ENCODE results near the gene CDK5R2. TPM values are rescaled to one million over a fixed set of nuclear protein-coding genes. Genes with fewer than 3 reads are reported as not detected.
A peak's percentile ranks its signal among the peaks of the same experiment; 100 is the strongest.

Gene CDK5R2
- total and polyA plus RNA-seq, 12 donors = 0.13 to 10.4 (median 1.7) TPM; not detected in 3

DNA sequence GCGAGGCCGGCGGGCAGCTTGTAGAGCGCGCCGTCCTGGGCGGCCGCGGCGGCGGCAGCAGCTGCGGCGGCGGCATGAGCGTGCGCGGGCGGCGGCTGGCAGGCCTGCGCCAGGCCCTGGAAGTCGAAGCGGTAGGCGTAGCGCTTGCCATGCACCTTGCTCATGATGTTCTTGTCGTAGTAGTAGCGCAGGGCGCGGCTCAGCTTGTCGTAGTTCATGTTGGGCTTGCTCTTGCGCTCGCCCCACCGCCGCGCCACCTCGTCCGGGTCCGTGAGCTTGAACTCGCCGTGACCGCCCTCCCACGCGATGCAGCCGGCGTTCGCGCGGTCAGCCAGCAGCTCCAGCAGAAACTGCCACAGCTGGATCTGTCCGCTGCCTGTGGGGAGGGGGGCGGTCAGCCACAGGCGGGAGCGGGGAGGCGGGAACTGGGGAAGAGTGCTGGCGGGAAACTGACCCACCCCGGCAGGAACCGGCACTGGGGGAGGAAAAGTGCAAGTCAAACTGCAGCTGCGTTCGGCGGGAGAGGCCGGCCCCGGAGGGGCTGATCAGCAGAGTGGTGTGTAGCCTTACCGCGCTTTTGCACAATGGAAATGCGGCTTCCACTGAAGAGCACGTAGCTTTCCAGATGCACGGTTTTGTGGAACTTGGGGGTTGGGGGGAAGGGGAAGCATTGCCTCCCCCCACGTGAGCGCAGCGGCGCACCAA is 22.6 kb downstream of the CDK5R2 start:
- intact Hi-C loops (cut with DNase I) = no loop called here
- Histone ChIP-seq H3K27me3 (peaks cover 73% of the 10 kb centered on the region), H3K36me3 (replicated peaks in 1 of 2) (no peaks in the 10 kb centered on the region), H3K4me3 (peak overlapping the region in 1 of 4 donors; percentile 36), H3K9me3 (replicated peaks in 1 of 3) (no peaks in the 10 kb centered on the region), H3K4me1 (replicated peaks in 1 of 2) (peaks cover 16% of the 10 kb centered on the region in 2 donors), H3K27ac (peak overlapping the region in 1 of 5 donors; percentile 3)
- WGBS, 4 donors = 0 to 3% (median 1%) methylated on average over 15 to 69 of the region's 69 CpGs
- peak in 2 of 7 donors; percentile 31 to 76 for DNase-seq
- TF ChIP-seq POLR2A (IDR thresholded peaks at IDR 0.05) = no peak
- TF ChIP-seq, protein P1, sequence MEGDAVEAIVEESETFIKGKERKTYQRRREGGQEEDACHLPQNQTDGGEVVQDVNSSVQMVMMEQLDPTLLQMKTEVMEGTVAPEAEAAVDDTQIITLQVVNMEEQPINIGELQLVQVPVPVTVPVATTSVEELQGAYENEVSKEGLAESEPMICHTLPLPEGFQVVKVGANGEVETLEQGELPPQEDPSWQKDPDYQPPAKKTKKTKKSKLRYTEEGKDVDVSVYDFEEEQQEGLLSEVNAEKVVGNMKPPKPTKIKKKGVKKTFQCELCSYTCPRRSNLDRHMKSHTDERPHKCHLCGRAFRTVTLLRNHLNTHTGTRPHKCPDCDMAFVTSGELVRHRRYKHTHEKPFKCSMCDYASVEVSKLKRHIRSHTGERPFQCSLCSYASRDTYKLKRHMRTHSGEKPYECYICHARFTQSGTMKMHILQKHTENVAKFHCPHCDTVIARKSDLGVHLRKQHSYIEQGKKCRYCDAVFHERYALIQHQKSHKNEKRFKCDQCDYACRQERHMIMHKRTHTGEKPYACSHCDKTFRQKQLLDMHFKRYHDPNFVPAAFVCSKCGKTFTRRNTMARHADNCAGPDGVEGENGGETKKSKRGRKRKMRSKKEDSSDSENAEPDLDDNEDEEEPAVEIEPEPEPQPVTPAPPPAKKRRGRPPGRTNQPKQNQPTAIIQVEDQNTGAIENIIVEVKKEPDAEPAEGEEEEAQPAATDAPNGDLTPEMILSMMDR (IDR thresholded peaks at IDR 0.05) = no peak

DNA sequence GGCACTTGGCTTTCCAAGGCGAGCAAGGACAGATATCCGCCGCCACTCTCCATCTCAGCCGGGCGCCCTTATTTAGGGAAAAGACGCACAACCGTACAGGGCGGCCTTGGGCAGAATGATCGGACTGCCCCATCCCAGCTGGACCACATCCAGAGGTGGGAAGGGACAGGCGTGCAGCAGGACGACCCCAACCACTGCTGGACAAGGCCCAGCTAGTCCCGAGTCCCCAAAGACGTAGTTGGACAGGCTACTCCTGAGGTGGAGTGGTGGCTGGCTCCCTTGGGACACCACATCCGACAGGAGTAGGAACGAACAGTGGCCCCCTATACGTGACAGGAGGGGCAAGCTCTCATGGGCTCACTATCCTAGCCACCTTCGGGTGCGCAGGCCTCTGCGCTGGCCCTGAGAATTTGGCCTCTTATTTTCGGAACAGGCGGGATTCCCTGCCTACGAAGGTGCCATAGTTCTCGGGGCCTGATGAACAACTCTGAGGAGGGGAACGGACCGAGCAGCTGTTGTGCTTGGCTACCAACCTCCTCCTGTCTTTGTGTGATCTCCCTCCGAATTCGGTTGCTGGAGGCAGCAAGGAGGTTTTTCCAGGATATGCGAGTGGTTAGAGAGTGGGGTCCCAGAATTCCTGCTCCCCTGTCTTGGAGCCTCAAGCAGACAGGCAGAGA is 23.3 kb downstream of the CDK5R2 start:
- Histone ChIP-seq H3K9me3 (replicated peaks in 1 of 3) (no peaks in the 10 kb centered on the region), H3K36me3 (replicated peaks in 1 of 2) (no peaks in the 10 kb centered on the region), H3K27ac (no peak overlapping the region), H3K4me1 (replicated peaks in 1 of 2) (peaks cover 16% of the 10 kb centered on the region in 2 donors), H3K27me3 (peaks cover 80% of the 10 kb centered on the region), H3K4me3 (no peak overlapping the region)
- WGBS, 4 donors = 3 to 17% (median 9%) methylated on average over 21 to 28 of the region's 28 CpGs
- DNase-seq = no peak
- TF ChIP-seq, protein P1 (IDR thresholded peaks at IDR 0.05) = no peak
- no peak for TF ChIP-seq POLR2A (IDR thresholded peaks at IDR 0.05)
- intact Hi-C loops (cut with DNase I) = no loop called here

DNA sequence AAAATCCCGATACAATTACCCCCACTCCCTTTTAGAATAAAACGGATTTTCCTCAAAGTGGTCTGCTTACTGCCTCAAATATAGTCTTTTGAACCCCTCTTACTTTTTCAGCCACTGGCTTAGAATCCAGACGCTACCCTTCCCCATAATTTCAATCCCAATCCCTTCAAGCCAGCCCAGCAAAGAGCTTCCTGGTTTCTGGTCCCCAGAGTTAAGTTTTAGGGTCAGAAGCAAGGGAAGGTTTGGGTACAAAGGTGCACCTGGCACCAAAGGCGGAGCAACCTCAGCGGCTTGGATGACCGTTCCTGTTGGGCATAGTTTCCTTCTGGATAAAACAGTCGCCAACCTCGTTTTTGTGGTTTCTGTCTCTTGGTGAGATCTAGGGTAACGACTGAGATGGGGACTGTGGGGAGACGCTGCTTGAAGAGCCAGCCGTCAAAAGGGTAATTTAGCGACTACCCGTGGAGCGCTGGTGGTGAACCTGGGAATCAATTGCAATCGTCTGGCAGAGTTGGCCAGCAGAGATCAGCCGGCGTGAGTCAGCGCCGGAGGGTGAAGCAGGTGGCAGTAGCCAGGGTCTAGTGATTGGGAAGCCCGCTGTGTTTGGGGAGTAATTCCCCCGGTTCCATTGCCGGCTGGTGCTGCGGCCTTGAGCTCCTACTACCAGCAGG is 23.9 kb downstream of the CDK5R2 start:
- Histone ChIP-seq H3K36me3 (replicated peaks in 1 of 2) (no peaks in the 10 kb centered on the region), H3K27ac (peak overlapping the region in 1 of 5 donors; percentile 63), H3K9me3 (replicated peaks in 1 of 3) (no peaks in the 10 kb centered on the region), H3K27me3 (peaks cover 86% of the 10 kb centered on the region), H3K4me1 (replicated peaks in 1 of 2) (peaks cover 16% of the 10 kb centered on the region in 2 donors), H3K4me3 (no peak overlapping the region)
- no peak for DNase-seq
- intact Hi-C loops (cut with DNase I) = no loop called here
- TF ChIP-seq POLR2A (IDR thresholded peaks at IDR 0.05) = no peak
- TF ChIP-seq, protein P1 (IDR thresholded peaks at IDR 0.05) = no peak
- WGBS, 4 donors = 8 to 15% (median 14%) methylated on average over 18 to 23 of the region's 23 CpGs

DNA sequence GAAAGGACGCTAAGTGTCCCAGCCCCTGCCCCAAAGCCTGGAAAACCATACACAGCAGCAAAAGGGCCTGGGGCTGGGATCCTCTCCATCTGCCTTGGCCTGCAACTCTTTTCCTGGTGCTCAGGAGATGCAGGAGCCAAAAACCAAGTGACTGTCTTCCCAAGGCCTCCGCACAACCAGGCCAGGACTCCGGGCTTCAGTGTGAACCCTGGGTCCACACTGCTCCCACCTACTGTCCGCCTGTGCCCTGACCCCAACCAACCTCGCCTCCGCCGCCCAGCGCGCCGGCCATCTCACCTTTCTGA is 24.4 kb downstream of the CDK5R2 start:
- H3K9me3 ChIP-seq (replicated peaks in 1 of 3) = no peaks in the 10 kb centered on the region
- DNase-seq = no peak
- H3K27me3 ChIP-seq = peaks cover 89% of the 10 kb centered on the region
- intact Hi-C loops (cut with DNase I) = no loop called here
- peaks cover 16% of the 10 kb centered on the region in 2 donors for H3K4me1 ChIP-seq (replicated peaks in 1 of 2)
- no peak overlapping the region for H3K4me3 ChIP-seq
- no peak for TF ChIP-seq POLR2A (IDR thresholded peaks at IDR 0.05)
- TF ChIP-seq, protein P1 (IDR thresholded peaks at IDR 0.05) = no peak
- peak overlapping the region in 1 of 5 donors; percentile 63 for H3K27ac ChIP-seq
- 4 to 14% (median 8%) methylated on average over 5 to 10 of the region's 10 CpGs for WGBS, 4 donors
- H3K36me3 ChIP-seq (replicated peaks in 1 of 2) = no peaks in the 10 kb centered on the region
